ENCODE results near the gene CSNK1E. TPM values are rescaled to one million over a fixed set of nuclear protein-coding genes. Genes with fewer than 3 reads are reported as not detected.
"Not testable (repeated sequence)": the region's sequence is repeated elsewhere in the genome, so short reads cannot be mapped to it uniquely, and the experiment has no call there.

The CSNK1E gene
- total RNA-seq, result 10 to 100 TPM; 41.8 to 78.8 TPM

DNA sequence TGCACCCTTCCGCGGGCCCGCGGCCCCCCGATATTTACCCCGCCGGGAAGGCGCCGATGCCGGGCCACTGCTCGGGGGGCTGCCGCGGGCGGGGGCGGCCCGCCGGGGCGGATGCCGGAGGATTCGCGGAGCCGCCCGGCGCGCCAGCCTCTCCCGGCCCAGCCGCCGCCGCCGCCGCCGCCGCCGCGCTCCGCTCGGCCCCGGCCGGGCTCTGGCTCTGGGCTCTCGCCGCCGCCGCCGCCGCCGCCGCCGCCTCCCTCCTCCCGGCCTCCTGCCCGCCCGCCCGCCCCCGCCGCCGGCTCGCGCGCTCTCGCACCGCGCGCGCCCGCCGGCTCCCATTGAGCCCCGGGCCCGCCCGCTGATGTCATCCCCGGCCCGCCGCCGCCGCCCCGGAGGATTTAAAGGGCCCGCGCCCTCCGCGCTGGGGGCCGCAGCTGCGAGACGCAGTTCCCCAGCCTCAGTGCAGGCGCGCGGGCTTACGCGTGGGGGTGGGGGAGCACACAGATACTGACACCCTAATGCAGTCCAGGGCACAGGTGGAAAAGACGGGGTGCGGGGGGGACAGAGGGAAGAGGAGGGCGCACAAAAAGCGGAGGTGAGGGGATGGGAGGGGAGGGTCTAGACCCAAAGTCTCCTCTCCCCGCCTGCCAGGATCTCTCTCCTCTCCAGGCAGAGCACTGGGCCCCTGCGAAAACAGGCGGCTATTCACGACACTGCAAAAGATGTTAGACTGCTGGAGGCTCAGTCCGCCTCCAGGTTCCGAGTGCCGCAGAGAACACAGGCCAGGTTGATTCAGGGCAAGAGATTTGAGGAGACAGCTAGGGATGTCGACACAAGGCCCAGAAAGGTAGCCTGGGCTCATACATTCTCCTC lies at the start of gene CSNK1E:
Gene CSNK1E, minus strand, starts transcription at position 312 of the 873 bp plus-strand sequence. CDS start 3,276 bp downstream, outside the sequence.
- DNase-seq (ENCODE audit: low spot score), result peak; percentile 83
- Histone ChIP-seq H3K27me3 (no peaks in the 10 kb centered on the region), H3K36me3 (peaks cover 7% of the 10 kb centered on the region), H3K27ac (peak within 1 kb of the TSS; percentile 98 to 99), H3K4me1 (peaks cover 0 to 52% of the 10 kb centered on the region in 2 donors), H3K4me3 (peak within 1 kb of the TSS; percentile 81 to 82), H3K9me3 (no peaks in the 10 kb centered on the region)
- TF ChIP-seq, protein P1, sequence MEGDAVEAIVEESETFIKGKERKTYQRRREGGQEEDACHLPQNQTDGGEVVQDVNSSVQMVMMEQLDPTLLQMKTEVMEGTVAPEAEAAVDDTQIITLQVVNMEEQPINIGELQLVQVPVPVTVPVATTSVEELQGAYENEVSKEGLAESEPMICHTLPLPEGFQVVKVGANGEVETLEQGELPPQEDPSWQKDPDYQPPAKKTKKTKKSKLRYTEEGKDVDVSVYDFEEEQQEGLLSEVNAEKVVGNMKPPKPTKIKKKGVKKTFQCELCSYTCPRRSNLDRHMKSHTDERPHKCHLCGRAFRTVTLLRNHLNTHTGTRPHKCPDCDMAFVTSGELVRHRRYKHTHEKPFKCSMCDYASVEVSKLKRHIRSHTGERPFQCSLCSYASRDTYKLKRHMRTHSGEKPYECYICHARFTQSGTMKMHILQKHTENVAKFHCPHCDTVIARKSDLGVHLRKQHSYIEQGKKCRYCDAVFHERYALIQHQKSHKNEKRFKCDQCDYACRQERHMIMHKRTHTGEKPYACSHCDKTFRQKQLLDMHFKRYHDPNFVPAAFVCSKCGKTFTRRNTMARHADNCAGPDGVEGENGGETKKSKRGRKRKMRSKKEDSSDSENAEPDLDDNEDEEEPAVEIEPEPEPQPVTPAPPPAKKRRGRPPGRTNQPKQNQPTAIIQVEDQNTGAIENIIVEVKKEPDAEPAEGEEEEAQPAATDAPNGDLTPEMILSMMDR (IDR thresholded peaks at IDR 0.05), result no peak

- H3K36me3 ChIP-seq; H3K27me3 ChIP-seq; H3K4me3 ChIP-seq; DNase-seq (ENCODE audit: low spot score); H3K27ac ChIP-seq; H3K9me3 ChIP-seq; H3K4me1 ChIP-seq: not testable (repeated sequence)
These were observed 48.6 kb upstream of the CSNK1E start for GRCh38 chr22:38365829-38366228.

DNA sequence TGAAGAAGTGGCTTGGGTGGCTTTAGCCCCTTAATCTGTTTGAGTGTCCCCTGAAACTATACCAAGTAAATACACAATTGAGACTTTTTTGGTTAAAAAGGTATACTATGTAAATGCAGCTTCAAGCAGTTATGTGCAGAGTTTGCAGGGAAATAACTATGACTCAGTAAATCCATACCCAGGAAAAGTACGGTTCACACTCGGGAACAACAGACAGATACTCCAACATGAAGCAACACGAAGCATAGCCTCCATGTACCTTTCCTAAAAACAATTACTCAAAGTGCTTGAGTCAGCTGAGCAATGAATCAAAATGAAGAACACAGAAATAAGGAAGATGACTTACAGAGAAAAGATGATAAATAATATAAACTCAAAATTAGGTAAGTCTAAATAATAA lies 47.9 kb upstream of the CSNK1E start:
- H3K9me3 ChIP-seq; H3K36me3 ChIP-seq; H3K4me1 ChIP-seq; DNase-seq (ENCODE audit: low spot score); H3K27ac ChIP-seq; H3K4me3 ChIP-seq; H3K27me3 ChIP-seq: not testable (repeated sequence)

DNA sequence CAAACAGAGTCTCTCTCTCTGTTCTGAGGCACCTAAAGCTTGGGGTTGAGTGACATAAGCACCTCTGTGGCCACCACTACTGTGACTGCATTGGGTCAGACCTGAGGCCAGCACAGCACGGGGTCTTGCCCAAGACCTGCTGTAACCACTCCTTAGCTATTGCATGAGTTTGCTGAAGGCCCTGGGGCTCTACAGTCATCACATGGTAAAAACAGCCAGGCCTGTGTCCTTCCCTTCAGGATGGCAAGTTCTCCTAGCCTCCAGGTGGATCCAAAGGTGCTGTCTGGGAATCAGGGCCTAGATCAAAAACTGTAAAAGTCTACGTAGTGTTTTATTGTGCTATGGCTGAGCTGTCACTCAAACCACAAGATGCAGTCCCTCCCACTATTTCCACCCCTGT lies 43.3 kb upstream of the CSNK1E start:
- H3K36me3 ChIP-seq; H3K27ac ChIP-seq; DNase-seq (ENCODE audit: low spot score); H3K27me3 ChIP-seq; H3K4me1 ChIP-seq; H3K4me3 ChIP-seq; H3K9me3 ChIP-seq: not testable (repeated sequence)

DNA sequence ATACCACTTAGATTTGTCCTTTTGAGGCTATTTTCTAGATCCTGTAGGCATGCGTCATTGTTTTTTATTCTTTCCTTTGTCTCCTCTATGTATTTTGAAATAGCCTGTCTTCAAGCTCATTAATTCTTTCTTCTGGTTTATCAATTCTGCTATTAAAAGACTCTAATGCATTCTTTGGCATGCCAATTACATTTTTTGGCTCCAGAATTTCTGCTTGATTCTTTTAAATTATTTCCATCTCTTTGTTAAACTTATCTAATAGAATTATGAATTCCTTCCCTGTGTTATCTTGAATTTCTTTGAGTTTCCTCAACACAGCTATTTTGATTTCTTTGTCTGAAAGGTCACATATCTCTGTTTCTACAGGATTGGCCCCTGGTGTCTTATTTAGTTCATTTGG lies 42.6 kb upstream of the CSNK1E start:
- not testable (repeated sequence) for H3K27me3 ChIP-seq, H3K27ac ChIP-seq, H3K36me3 ChIP-seq

DNA sequence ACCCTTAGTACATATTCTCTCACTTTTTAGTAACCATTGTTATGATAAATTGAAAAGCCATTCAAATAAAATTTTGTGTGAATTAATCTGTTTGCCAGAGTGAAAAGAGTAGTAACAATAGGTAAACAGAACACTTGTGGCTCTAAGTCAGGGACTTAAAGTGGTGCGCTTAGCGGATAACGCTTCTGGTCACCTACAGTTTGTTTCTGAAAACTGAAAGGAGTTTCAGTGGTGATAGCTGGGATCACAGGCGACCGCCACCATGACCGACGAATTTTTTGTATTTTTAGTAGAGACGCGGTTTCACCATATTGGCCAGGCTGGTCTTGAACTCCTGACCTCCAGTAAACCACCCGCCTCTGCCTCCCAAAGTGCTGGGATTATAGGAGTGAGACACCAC lies 40.7 kb upstream of the CSNK1E start:
- not testable (repeated sequence) for H3K9me3 ChIP-seq, H3K27ac ChIP-seq, H3K4me3 ChIP-seq, H3K27me3 ChIP-seq, H3K4me1 ChIP-seq
- DNase-seq (ENCODE audit: low spot score), result peak; percentile 46
- peaks cover 11% of the 10 kb centered on the region for H3K36me3 ChIP-seq

More for the DNA sequence above, 42.6 kb upstream of the CSNK1E start:
- not testable (repeated sequence) for H3K9me3 ChIP-seq; H3K4me1 ChIP-seq; DNase-seq (ENCODE audit: low spot score); H3K4me3 ChIP-seq

- TF ChIP-seq, protein P1 (IDR thresholded peaks at IDR 0.05), result no peak
- Histone ChIP-seq H3K4me1 (peaks cover 0 to 9% of the 10 kb centered on the region in 2 donors), H3K27ac (no peak overlapping the region), H3K4me3 (no peak overlapping the region), H3K36me3 (peaks cover 11% of the 10 kb centered on the region), H3K9me3 (no peaks in the 10 kb centered on the region), H3K27me3 (no peaks in the 10 kb centered on the region)
- DNase-seq (ENCODE audit: low spot score), result no peak
These were observed 38.0 kb upstream of the CSNK1E start for GRCh38 chr22:38355275-38355674.

- Histone ChIP-seq H3K27me3 (no peaks in the 10 kb centered on the region), H3K27ac (peak overlapping the region in 1 of 2 donors; percentile 51)
- peak; percentile 50 for DNase-seq (ENCODE audit: low spot score)
These were observed 36.5 kb upstream of the CSNK1E start for GRCh38 chr22:38353701-38354100.

More at GRCh38 chr22:38353701-38354100, 36.5 kb upstream of the CSNK1E start:
- Histone ChIP-seq H3K9me3 (no peaks in the 10 kb centered on the region), H3K4me1 (peaks cover 0 to 9% of the 10 kb centered on the region in 2 donors), H3K36me3 (peaks cover 11% of the 10 kb centered on the region), H3K4me3 (no peak overlapping the region)
- TF ChIP-seq, protein P1 (IDR thresholded peaks at IDR 0.05), result no peak
